Measurements from ENCODE around the gene BACH2.

DNA sequence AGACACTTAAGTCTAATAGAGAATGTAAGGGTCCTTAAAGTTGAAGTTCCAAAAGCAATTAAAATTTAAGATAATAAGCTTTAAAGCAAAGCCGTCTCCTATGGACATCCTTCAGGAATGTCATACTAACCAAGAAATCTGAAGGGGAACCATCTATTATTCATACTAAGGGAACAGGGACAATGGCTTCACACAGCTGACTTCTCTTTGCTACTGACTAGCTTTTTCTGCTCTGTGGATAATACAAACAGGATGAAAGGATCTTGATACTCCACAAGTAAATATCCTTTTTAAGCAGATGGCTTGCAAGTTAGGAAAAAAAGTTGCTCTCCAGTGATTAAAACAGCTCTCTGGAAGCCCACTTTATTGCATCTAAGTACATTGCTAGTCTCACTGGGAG, 178.6 kb downstream of the BACH2 start:
- TF ChIP-seq POLR2A (IDR thresholded peaks at IDR 0.05), result no peak
- TF ChIP-seq, protein P1, sequence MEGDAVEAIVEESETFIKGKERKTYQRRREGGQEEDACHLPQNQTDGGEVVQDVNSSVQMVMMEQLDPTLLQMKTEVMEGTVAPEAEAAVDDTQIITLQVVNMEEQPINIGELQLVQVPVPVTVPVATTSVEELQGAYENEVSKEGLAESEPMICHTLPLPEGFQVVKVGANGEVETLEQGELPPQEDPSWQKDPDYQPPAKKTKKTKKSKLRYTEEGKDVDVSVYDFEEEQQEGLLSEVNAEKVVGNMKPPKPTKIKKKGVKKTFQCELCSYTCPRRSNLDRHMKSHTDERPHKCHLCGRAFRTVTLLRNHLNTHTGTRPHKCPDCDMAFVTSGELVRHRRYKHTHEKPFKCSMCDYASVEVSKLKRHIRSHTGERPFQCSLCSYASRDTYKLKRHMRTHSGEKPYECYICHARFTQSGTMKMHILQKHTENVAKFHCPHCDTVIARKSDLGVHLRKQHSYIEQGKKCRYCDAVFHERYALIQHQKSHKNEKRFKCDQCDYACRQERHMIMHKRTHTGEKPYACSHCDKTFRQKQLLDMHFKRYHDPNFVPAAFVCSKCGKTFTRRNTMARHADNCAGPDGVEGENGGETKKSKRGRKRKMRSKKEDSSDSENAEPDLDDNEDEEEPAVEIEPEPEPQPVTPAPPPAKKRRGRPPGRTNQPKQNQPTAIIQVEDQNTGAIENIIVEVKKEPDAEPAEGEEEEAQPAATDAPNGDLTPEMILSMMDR (IDR thresholded peaks at IDR 0.05), result no peak
- no peak for TF ChIP-seq POLR2AphosphoS5 (IDR thresholded peaks at IDR 0.05; ENCODE audit: insufficient read depth in 1 of 2, low read depth in 1 of 2)
